GM12878 (cell line): ENCODE results near the gene NBEAL1. TPM values are rescaled to one million over a fixed set of nuclear protein-coding genes. Genes with fewer than 3 reads are reported as not detected.

Source experiments
- ATAC-seq: fragments of 200-7000 bp; cut with Tn5 transposase; 3 replicates; pipeline ENCODE4 v1.9.1; 2020; ENCODE audit warnings: mild to moderate bottlenecking, moderate library complexity
- BruUV-seq: library from RNA; stranded (reverse); fragments of 400-500 nt; replicated peaks from 2 replicates; lab custom pipeline; 2021; lab: Mats Ljungman, UMichigan
- CTCF ChIA-PET: fragments of 300-600 bp; sonication (Branson Sonifier 250); formaldehyde crosslinking; extraction: SDS; loops from one replicate; lab custom pipeline; 2021; ENCODE audit warnings: inconsistent platforms; lab: Yijun Ruan, JAX
- POLR2A ChIA-PET: fragments of 350-600 bp; formaldehyde crosslinking; extraction: SDS; loops from one replicate; lab custom pipeline; 2021; ENCODE audit warnings: inconsistent platforms; lab: Charles Lee
- RAD21 ChIA-PET: fragments of 300-600 bp; sonication (Branson Sonifier 250); formaldehyde crosslinking; loops from one replicate; lab custom pipeline; 2023; ENCODE audit warnings: antibody characterized with exemption; ENCODE audit not compliant: unreplicated experiment; lab: Charles Lee
- SMC1A ChIA-PET: fragments of 300-600 bp; sonication (Branson Sonifier 250); formaldehyde crosslinking; loops from one replicate; lab custom pipeline; 2023; ENCODE audit not compliant: unreplicated experiment, uncharacterized antibody; lab: Charles Lee
- DNase-seq: peaks from one replicate; pipeline ENCODE4 v3.0.0-alpha.2; 2011; ENCODE audit warnings: low read depth, low spot score
- FAIRE-seq: peaks from 3 replicates; lab custom pipeline; 2011; peaks lifted over from hg19 to GRCh38; lab: Jason Lieb, UNC
- H2AFZ ChIP-seq: 2 replicates; pipeline ENCODE4 v1.6.0; 2011; ENCODE audit warnings: low read depth, low read length, control low read depth; ENCODE audit not compliant: control insufficient read depth
- H3K27ac ChIP-seq: 2 replicates; pipeline ENCODE4 v1.5.1; 2011; ENCODE audit warnings: control low read depth; ENCODE audit not compliant: control insufficient read depth, insufficient read depth
- H3K27me3 ChIP-seq, 2 experiments: replicated peaks in 1 of 2; 2 replicates each; pipeline versions ENCODE4 v1.6.0 to v1.6.1; 2011; ENCODE audit warnings: low read length in 1 of 2; ENCODE audit not compliant: control insufficient read depth in 2 of 2, insufficient read depth in 2 of 2
- H3K36me3 ChIP-seq, 2 experiments: 2 replicates each; pipeline ENCODE4 v1.5.1; 2011; ENCODE audit warnings: low read length in 1 of 2; ENCODE audit not compliant: control insufficient read depth in 2 of 2, insufficient read depth in 2 of 2
- H3K4me1 ChIP-seq: 2 replicates; pipeline ENCODE4 v1.6.1; 2011; ENCODE audit warnings: mild to moderate bottlenecking, low read length, moderate library complexity, mixed read lengths; ENCODE audit not compliant: control insufficient read depth, insufficient read depth
- H3K4me2 ChIP-seq: 2 replicates; pipeline ENCODE4 v1.6.0; 2011; ENCODE audit warnings: control low read depth; ENCODE audit not compliant: control insufficient read depth, insufficient read depth
- H3K4me3 ChIP-seq: fragments of 200-600 bp; sonication (generic); 2 replicates; pipeline ENCODE4 v1.5.1; 2016
- H3K79me2 ChIP-seq: 2 replicates; pipeline ENCODE4 v1.6.0; 2011; ENCODE audit warnings: low read length; ENCODE audit not compliant: control insufficient read depth, insufficient read depth
- H3K9ac ChIP-seq: 2 replicates; pipeline ENCODE4 v1.8.0; 2011; ENCODE audit warnings: low read length, control low read depth, mixed read lengths; ENCODE audit not compliant: control insufficient read depth, insufficient read depth
- H3K9me3 ChIP-seq: replicated peaks from 3 replicates; pipeline ENCODE4 v1.5.1; 2011; ENCODE audit warnings: mild to moderate bottlenecking, low read length; ENCODE audit not compliant: control insufficient read depth, insufficient read depth
- H4K20me1 ChIP-seq: 2 replicates; pipeline ENCODE4 v1.6.0; 2011; ENCODE audit not compliant: control insufficient read depth, insufficient read depth
- CHD1 ChIP-seq: IDR thresholded peaks from 2 replicates; pipeline ENCODE4 v1.6.1; 2012; ENCODE audit warnings: low read depth, low read length, improper control_type of control experiment
- CHD4 ChIP-seq: fragments of 200-600 bp; sonication (generic); IDR thresholded peaks from 2 replicates; pipeline ENCODE4 v1.6.1; 2016; ENCODE audit warnings: mild to moderate bottlenecking
- DPF2 ChIP-seq: fragments of 450-650 bp; IDR thresholded peaks from 2 replicates; pipeline ENCODE4 v1.6.1; 2017; ENCODE audit warnings: mild to moderate bottlenecking
- EED ChIP-seq: sonication (generic); IDR thresholded peaks from 2 replicates; pipeline ENCODE4 v1.6.1; 2016; ENCODE audit warnings: antibody characterized with exemption, low read depth
- KDM1A ChIP-seq: fragments of 200-600 bp; sonication (generic); IDR thresholded peaks from 2 replicates; pipeline ENCODE4 v1.6.1; 2016; ENCODE audit warnings: borderline replicate concordance
- NR2C2 ChIP-seq: IDR thresholded peaks from 2 replicates; pipeline ENCODE4 v1.6.1; 2011; ENCODE audit warnings: borderline replicate concordance, low read depth; ENCODE audit not compliant: control insufficient read depth, insufficient read length
- PAX5 ChIP-seq: IDR thresholded peaks from 2 replicates; pipeline ENCODE4 v1.6.1; 2011; ENCODE audit warnings: low read depth, low read length, borderline replicate concordance
- POLR2A ChIP-seq: IDR thresholded peaks from 2 replicates; pipeline ENCODE4 v1.6.1; 2011; ENCODE audit warnings: low read depth, mild to moderate bottlenecking, low read length
- SIN3A ChIP-seq: IDR thresholded peaks from 2 replicates; pipeline ENCODE4 v1.6.1; 2012; ENCODE audit warnings: low read depth, low read length, improper control_type of control experiment
- SMAD5 ChIP-seq: IDR thresholded peaks from 2 replicates; pipeline ENCODE4 v1.6.1; 2016; ENCODE audit warnings: antibody characterized with exemption, low read depth
- SP1 ChIP-seq: IDR thresholded peaks from one replicate; pipeline ENCODE4 v1.6.1; 2011; ENCODE audit warnings: low read depth, low read length
- SPI1 ChIP-seq: IDR thresholded peaks from 2 replicates; pipeline ENCODE4 v1.6.1; 2011; ENCODE audit warnings: low read depth, mild to moderate bottlenecking, low read length, moderate library complexity, borderline replicate concordance; ENCODE audit not compliant: insufficient read depth
- TCF3 ChIP-seq: IDR thresholded peaks from 2 replicates; pipeline ENCODE4 v1.6.1; 2012; ENCODE audit warnings: low read depth, mild to moderate bottlenecking, low read length, borderline replicate concordance; ENCODE audit not compliant: insufficient read depth
- TCF7 ChIP-seq: IDR thresholded peaks from 2 replicates; pipeline ENCODE4 v1.6.1; 2014; ENCODE audit warnings: antibody characterized with exemption, borderline replicate concordance
- WGBS: methylation state at CpG from one replicate; pipeline ENCODE4 v1.1.6; 2016; ENCODE audit warnings: low lambda C conversion rate; ENCODE audit not compliant: insufficient replicate concordance, insufficient coverage; ENCODE audit errors: missing lambda C conversion rate; 5-methylcytosine and 5-hydroxymethylcytosine counted together
- in situ Hi-C: fragments of 300-500 bp; cut with MboI; formaldehyde crosslinking; loops from 9 replicates; pipeline ENCODE4 v1.14.3; 2018; ENCODE audit warnings: mixed read lengths
- intact Hi-C: fragments of 100-400 bp; cut with micrococcal nuclease; formaldehyde crosslinking; loops from one replicate; pipeline ENCODE4 v1.14.2; 2022; ENCODE audit not compliant: unreplicated experiment
- polyA plus RNA-seq, 11 experiments: library from polyadenylated mRNA; depleted of rRNA in 4 of 11; unstranded in 6 of 11; stranded (reverse) in 5 of 11; fragments of >200 nt; fragmentation: Nextera tagmentation in 4 of 11; fragmentation: Illumina TruSeq in 1 of 11; extraction: Ambion mirVana in 4 of 11; extraction: Trizol in 1 of 11; gene quantifications; 1 replicate in 1 of 11; 2 replicates in 10 of 11; pipeline versions ENCODE4 v1.2.1 to v1.2.3, GENCODE V29; 2011 to 2016; ENCODE audit warnings: inconsistent platforms in 2 of 11, missing spikeins in 2 of 11, low read depth in 1 of 11
- total RNA-seq, 4 experiments: library from RNA; depleted of rRNA in 3 of 4; stranded (reverse); fragments of >200 nt in 3 of 4; fragmentation: Illumina TruSeq in 1 of 4; extraction: Trizol in 1 of 4; gene quantifications; 2 replicates each; pipeline versions ENCODE4 v1.2.1 to v1.2.3, GENCODE V29; 2013 to 2021
- TF ChIP-seq, protein P1 (sequence below): fragments of 450-650 bp; formaldehyde crosslinking; IDR thresholded peaks from 2 replicates; pipeline ENCODE4 v1.4.0; 2022; ENCODE audit warnings: mild to moderate bottlenecking, moderate library complexity
- TF ChIP-seq, protein P2 (sequence below): fragments of 450-650 bp; IDR thresholded peaks from 2 replicates; pipeline ENCODE4 v1.6.1; 2014; ENCODE audit warnings: mild to moderate bottlenecking

NBEAL1 gene
- total and polyA plus RNA-seq, 10 of the 15 experiments (the other 5 are each of a cell fraction or from before 2014, with no cell fraction given) = 1.9 to 16.1 (median 7.2) TPM

DNA sequence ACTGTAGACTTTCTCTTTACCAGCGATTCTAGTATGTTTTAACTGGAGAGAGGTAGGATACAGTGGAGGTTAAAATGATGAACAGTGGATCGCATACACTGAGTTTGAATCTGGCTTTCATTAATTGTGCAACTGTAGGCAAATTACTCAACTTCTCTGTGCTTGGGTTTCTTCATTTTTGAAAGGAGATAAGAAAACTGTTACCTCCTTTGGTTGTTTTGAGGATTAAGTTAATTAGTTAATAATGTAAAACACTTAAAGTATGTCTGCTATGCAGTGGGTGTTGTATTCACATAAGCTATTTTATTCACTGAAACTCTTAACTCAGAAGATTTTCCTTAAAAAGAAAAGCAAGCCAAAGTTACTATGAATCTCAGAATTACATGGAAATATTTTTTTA, 112.3 kb downstream of the NBEAL1 start:
- ChIA-PET POLR2A (interaction anchor here (0.7 kb wide), 1 partner anchor 21 kb away, joined by 3 read pairs; no protein-coding TSS in a partner anchor), SMC1A (interaction anchor here (1.4 kb wide), 1 partner anchor 12 kb away, joined by 3 read pairs; no protein-coding TSS in a partner anchor), RAD21 (no interaction called here), CTCF (no interaction called here)
- WGBS = 96% methylated on average over 2 of the region's 2 CpGs
- no peak overlapping the region for H3K4me2 ChIP-seq
- no peaks in the 10 kb centered on the region for H3K9me3 ChIP-seq
- no peaks in the 10 kb centered on the region for H4K20me1 ChIP-seq
- intact Hi-C loops (no loop called here), in situ Hi-C loops (no loop called here)
- H2AFZ ChIP-seq = no peak overlapping the region
- FAIRE-seq (no peak), DNase-seq (no peak), ATAC-seq (no peak)
- H3K27me3 ChIP-seq = no peaks in the 10 kb centered on the region
- no peak overlapping the region for H3K9ac ChIP-seq
- no peak overlapping the region for H3K4me3 ChIP-seq
- TF ChIP-seq CHD1 (no peak), TCF7 (no peak), SIN3A (no peak), EED (no peak), SMAD5 (no peak)
- no peaks in the 10 kb centered on the region; a peak in 1 of 4 replicates for H3K36me3 ChIP-seq
- no peak overlapping the region for H3K27ac ChIP-seq
- no TSS peak for BruUV-seq
- H3K4me1 ChIP-seq = no peaks in the 10 kb centered on the region
- no peaks in the 10 kb centered on the region for H3K79me2 ChIP-seq

DNA sequence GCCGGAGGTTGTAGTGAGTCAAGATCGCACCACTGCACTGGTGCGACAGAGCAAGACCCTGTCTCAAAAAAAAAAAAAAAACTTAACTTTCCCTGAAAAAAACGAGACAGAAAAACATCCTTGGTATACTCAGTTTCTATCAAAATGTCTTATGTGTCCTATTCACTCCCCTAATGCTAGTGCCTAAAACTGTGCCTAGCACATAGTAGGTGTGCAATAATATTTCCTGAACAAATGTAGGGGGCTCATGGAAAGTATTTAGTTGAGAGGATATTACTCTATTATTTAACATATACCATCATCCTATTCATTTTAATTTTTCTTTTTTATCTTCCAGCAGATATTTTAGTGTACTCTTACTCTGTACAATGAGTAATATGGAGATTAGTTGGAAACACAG, 120.4 kb downstream of the NBEAL1 start:
- intact Hi-C loops (no loop called here), in situ Hi-C loops (no loop called here)
- CTCF ChIA-PET = no interaction called here
- FAIRE-seq (no peak), ATAC-seq (no peak), DNase-seq (no peak)
- H3K79me2 ChIP-seq = no peaks in the 10 kb centered on the region
- WGBS = 86% methylated on average over 4 of the region's 4 CpGs
- no peak overlapping the region for H3K4me3 ChIP-seq
- H3K9me3 ChIP-seq = no peaks in the 10 kb centered on the region
- SMC1A ChIA-PET = no interaction called here
- no peak overlapping the region for H3K4me2 ChIP-seq
- no peaks in the 10 kb centered on the region for H3K27me3 ChIP-seq
- H2AFZ ChIP-seq = no peak overlapping the region
- H3K36me3 ChIP-seq = no peaks in the 10 kb centered on the region; a peak in 2 of 4 replicates
- no TSS peak for BruUV-seq
- no peak overlapping the region for H3K27ac ChIP-seq
- RAD21 ChIA-PET = no interaction called here
- POLR2A ChIA-PET = no interaction called here
- no peak overlapping the region for H3K9ac ChIP-seq
- no peaks in the 10 kb centered on the region for H4K20me1 ChIP-seq
- no peaks in the 10 kb centered on the region for H3K4me1 ChIP-seq
- TF ChIP-seq TCF3 (no peak), SP1 (no peak), NR2C2 (no peak), CHD4 (no peak), KDM1A (no peak), PAX5 (no peak), POLR2A (no peak), SPI1 (no peak), DPF2 (no peak)
- TF ChIP-seq, protein P1, sequence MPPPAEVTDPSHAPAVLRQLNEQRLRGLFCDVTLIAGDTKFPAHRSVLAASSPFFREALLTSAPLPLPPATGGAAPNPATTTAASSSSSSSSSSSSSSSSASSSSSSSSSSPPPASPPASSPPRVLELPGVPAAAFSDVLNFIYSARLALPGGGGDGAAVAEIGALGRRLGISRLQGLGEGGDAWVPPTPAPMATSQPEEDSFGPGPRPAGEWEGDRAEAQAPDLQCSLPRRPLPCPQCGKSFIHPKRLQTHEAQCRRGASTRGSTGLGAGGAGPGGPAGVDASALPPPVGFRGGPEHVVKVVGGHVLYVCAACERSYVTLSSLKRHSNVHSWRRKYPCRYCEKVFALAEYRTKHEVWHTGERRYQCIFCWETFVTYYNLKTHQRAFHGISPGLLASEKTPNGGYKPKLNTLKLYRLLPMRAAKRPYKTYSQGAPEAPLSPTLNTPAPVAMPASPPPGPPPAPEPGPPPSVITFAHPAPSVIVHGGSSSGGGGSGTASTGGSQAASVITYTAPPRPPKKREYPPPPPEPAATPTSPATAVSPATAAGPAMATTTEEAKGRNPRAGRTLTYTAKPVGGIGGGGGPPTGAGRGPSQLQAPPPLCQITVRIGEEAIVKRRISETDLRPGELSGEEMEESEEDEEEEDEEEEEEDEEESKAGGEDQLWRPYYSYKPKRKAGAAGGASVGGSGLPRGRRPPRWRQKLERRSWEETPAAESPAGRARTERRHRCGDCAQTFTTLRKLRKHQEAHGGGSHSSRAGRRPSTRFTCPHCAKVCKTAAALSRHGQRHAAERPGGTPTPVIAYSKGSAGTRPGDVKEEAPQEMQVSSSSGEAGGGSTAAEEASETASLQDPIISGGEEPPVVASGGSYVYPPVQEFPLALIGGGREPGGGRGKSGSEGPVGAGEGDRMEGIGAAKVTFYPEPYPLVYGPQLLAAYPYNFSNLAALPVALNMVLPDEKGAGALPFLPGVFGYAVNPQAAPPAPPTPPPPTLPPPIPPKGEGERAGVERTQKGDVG = no peak
- TF ChIP-seq, protein P2, sequence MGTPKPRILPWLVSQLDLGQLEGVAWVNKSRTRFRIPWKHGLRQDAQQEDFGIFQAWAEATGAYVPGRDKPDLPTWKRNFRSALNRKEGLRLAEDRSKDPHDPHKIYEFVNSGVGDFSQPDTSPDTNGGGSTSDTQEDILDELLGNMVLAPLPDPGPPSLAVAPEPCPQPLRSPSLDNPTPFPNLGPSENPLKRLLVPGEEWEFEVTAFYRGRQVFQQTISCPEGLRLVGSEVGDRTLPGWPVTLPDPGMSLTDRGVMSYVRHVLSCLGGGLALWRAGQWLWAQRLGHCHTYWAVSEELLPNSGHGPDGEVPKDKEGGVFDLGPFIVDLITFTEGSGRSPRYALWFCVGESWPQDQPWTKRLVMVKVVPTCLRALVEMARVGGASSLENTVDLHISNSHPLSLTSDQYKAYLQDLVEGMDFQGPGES = no peak
